NB4 (cell line): Measurements from ENCODE around the gene MYL4.

Experiments used
- DNase-seq: peaks from one replicate; pipeline ENCODE4 v3.0.0; 2010; ENCODE audit warnings: low read depth
- H3K4me3 ChIP-seq: one replicate; pipeline ENCODE4 v1.5.1; 2011; ENCODE audit warnings: mild to moderate bottlenecking, low read depth, low read length, moderate library complexity
- MYC ChIP-seq: IDR thresholded peaks from 2 replicates; pipeline ENCODE4 v1.6.1; 2011; ENCODE audit warnings: low read depth, low read length
- POLR2A ChIP-seq: IDR thresholded peaks from 2 replicates; pipeline ENCODE4 v1.6.1; 2011; ENCODE audit warnings: mild to moderate bottlenecking; ENCODE audit not compliant: insufficient read length; ENCODE audit errors: extremely low read depth
- TF ChIP-seq, protein P1 (sequence below): IDR thresholded peaks from 2 replicates; pipeline ENCODE4 v1.6.1; 2011; ENCODE audit warnings: low read depth, low read length
- TF ChIP-seq, protein P2 (sequence below): IDR thresholded peaks from one replicate; pipeline ENCODE4 v1.5.1; 2012; ENCODE audit warnings: low read depth, low read length

MYL4 gene

GRCh38 chr17:47273245-47273644, 64.1 kb downstream of the MYL4 start:
- TF ChIP-seq, protein P1, sequence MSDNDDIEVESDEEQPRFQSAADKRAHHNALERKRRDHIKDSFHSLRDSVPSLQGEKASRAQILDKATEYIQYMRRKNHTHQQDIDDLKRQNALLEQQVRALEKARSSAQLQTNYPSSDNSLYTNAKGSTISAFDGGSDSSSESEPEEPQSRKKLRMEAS, result no peak
- TF ChIP-seq POLR2A, result no peak
- no peak for TF ChIP-seq MYC
- TF ChIP-seq, protein P2, sequence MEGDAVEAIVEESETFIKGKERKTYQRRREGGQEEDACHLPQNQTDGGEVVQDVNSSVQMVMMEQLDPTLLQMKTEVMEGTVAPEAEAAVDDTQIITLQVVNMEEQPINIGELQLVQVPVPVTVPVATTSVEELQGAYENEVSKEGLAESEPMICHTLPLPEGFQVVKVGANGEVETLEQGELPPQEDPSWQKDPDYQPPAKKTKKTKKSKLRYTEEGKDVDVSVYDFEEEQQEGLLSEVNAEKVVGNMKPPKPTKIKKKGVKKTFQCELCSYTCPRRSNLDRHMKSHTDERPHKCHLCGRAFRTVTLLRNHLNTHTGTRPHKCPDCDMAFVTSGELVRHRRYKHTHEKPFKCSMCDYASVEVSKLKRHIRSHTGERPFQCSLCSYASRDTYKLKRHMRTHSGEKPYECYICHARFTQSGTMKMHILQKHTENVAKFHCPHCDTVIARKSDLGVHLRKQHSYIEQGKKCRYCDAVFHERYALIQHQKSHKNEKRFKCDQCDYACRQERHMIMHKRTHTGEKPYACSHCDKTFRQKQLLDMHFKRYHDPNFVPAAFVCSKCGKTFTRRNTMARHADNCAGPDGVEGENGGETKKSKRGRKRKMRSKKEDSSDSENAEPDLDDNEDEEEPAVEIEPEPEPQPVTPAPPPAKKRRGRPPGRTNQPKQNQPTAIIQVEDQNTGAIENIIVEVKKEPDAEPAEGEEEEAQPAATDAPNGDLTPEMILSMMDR, result no peak
- DNase-seq, result no peak

More at GRCh38 chr17:47273245-47273644, 64.1 kb downstream of the MYL4 start:
- H3K4me3 ChIP-seq, result no peak overlapping the region
